Panc1 (cell line): ENCODE data around the gene SOBP.

Source experiments
- POLR2AphosphoS5 ChIP-seq: IDR thresholded peaks from 2 replicates; pipeline ENCODE4 v1.6.1; 2012; ENCODE audit warnings: mild to moderate bottlenecking, low read depth, low read length, moderate library complexity
- TCF7L2 ChIP-seq: IDR thresholded peaks from 2 replicates; pipeline ENCODE4 v1.6.1; 2011; ENCODE audit warnings: mild to moderate bottlenecking, low read depth, low read length, inconsistent platforms

DNA sequence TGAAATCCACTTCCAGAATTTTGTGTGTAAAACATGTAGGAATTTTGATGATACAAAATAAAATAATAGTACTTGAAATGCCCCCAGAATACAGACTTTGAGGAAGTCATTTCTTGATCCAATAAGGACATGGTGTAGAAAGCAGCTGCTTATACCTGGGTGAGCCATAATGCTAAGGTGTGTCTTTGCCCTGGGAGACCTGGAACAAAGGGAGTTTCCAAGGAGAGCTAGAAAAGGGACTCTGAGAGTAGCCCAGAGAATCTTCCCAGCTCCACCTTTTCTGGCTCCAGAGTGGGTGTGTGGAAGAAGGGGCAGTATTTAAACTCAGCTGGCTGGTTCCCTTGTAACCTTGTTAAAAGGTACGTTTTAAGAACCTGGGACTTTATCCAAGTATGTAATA lies 77.7 kb downstream of the SOBP start:
- TF ChIP-seq TCF7L2 (no peak), POLR2AphosphoS5 (no peak)
